ENCODE measurements around the gene MYPN.
"Not testable (repeated sequence)": the region's sequence is repeated elsewhere in the genome, so short reads cannot be mapped to it uniquely, and the experiment has no call there.

MYPN gene

GRCh38 chr10:68231106-68231816 lies 122.0 kb downstream of the MYPN start:
- peak; percentile 66 for DNase-seq (ENCODE audit: low spot score)

GRCh38 chr10:68231817-68232251 lies 122.5 kb downstream of the MYPN start, which contains the start of gene ATOH7:
Gene ATOH7 (minus strand): TSS chr10:68232113. CDS start chr10:68231677, 436 bp downstream.
- DNase-seq (ENCODE audit: low spot score): no peak

GRCh38 chr10:68233046-68233445 lies 123.8 kb downstream of the MYPN start:
- no peak for DNase-seq (ENCODE audit: low spot score)

GRCh38 chr10:68235111-68235510 lies 125.8 kb downstream of the MYPN start:
- DNase-seq (ENCODE audit: low spot score): no peak

- no peak for DNase-seq (ENCODE audit: low spot score)
These were observed 126.3 kb downstream of the MYPN start for GRCh38 chr10:68235581-68235980.

- no peak for DNase-seq (ENCODE audit: low spot score)
These were observed 127.9 kb downstream of the MYPN start for GRCh38 chr10:68237173-68237572.

GRCh38 chr10:68238371-68238770 lies 129.1 kb downstream of the MYPN start:
- no peak for DNase-seq (ENCODE audit: low spot score)

GRCh38 chr10:68239069-68239468 lies 129.8 kb downstream of the MYPN start:
- no peak for DNase-seq (ENCODE audit: low spot score)

- DNase-seq (ENCODE audit: low spot score): no peak
These were observed 130.4 kb downstream of the MYPN start for GRCh38 chr10:68239596-68240150.

GRCh38 chr10:68242051-68242450 lies 132.8 kb downstream of the MYPN start:
- DNase-seq (ENCODE audit: low spot score): no peak

GRCh38 chr10:68246397-68246796 lies 137.1 kb downstream of the MYPN start:
- not testable (repeated sequence) for DNase-seq (ENCODE audit: low spot score)

GRCh38 chr10:68247931-68248330 lies 138.6 kb downstream of the MYPN start:
- no peak for DNase-seq (ENCODE audit: low spot score)

GRCh38 chr10:68249297-68249696 lies 140.0 kb downstream of the MYPN start:
- DNase-seq (ENCODE audit: low spot score): no peak

GRCh38 chr10:68251151-68251550 lies 141.9 kb downstream of the MYPN start:
- no peak for DNase-seq (ENCODE audit: low spot score)

GRCh38 chr10:68251625-68252495 lies 142.6 kb downstream of the MYPN start:
- no peak for DNase-seq (ENCODE audit: low spot score)

- no peak for DNase-seq (ENCODE audit: low spot score)
These were observed 144.1 kb downstream of the MYPN start for GRCh38 chr10:68253346-68253745.

GRCh38 chr10:68261132-68261856 lies 152.0 kb downstream of the MYPN start:
- DNase-seq (ENCODE audit: low spot score): no peak
